Mesenchymal stem cell (in vitro differentiated cells and primary cell): Measurements from ENCODE around the gene CLTCL1.

ENCODE experiments used
- DNase-seq: peaks from one replicate; pipeline ENCODE4 v3.0.0-alpha.2; 2013
- H2AFZ ChIP-seq: one replicate; pipeline ENCODE4 v1.6.1; 2013; ENCODE audit warnings: low read depth, mild to moderate bottlenecking, control low read depth, inconsistent platforms, low read length, moderate library complexity
- H2AK5ac ChIP-seq: 2 replicates; pipeline ENCODE4 v1.6.1; 2013; ENCODE audit warnings: low read length, moderate library complexity, mild to moderate bottlenecking, inconsistent platforms; ENCODE audit not compliant: severe bottlenecking
- H2BK120ac ChIP-seq: one replicate; pipeline ENCODE4 v1.6.1; 2013; ENCODE audit warnings: low read depth, mild to moderate bottlenecking, inconsistent platforms, low read length, moderate library complexity
- H2BK12ac ChIP-seq, 2 experiments: one replicate each; pipeline ENCODE4 v1.6.1; 2013; ENCODE audit warnings: inconsistent platforms in 2 of 2, low read length in 2 of 2, mild to moderate bottlenecking in 2 of 2, moderate library complexity in 2 of 2, control low read depth in 1 of 2
- H2BK15ac ChIP-seq: one replicate; pipeline ENCODE4 v1.6.1; 2013; ENCODE audit warnings: mild to moderate bottlenecking, low read depth, inconsistent platforms; ENCODE audit not compliant: poor library complexity, severe bottlenecking
- H2BK5ac ChIP-seq: 2 replicates; pipeline ENCODE4 v1.6.1; 2013; ENCODE audit warnings: low read depth, mild to moderate bottlenecking, low read length, control low read depth, inconsistent platforms; ENCODE audit not compliant: poor library complexity, severe bottlenecking
- H3K14ac ChIP-seq, 2 experiments: one replicate each; pipeline ENCODE4 v1.6.1; 2013; ENCODE audit warnings: inconsistent platforms in 2 of 2, low read length in 2 of 2, control low read depth in 1 of 2, mild to moderate bottlenecking in 1 of 2, moderate library complexity in 1 of 2
- H3K18ac ChIP-seq, 2 experiments: one replicate each; pipeline ENCODE4 v1.6.1; 2013; ENCODE audit warnings: inconsistent platforms in 2 of 2, low read length in 2 of 2, control low read depth in 1 of 2, low read depth in 1 of 2, mild to moderate bottlenecking in 1 of 2
- H3K23ac ChIP-seq, 2 experiments: one replicate each; pipeline ENCODE4 v1.6.1; 2013; ENCODE audit warnings: inconsistent platforms in 2 of 2, low read length in 2 of 2, mild to moderate bottlenecking in 2 of 2, moderate library complexity in 2 of 2, control low read depth in 1 of 2
- H3K27ac ChIP-seq: 2 replicates; pipeline ENCODE4 v1.5.1; 2013; ENCODE audit warnings: mild to moderate bottlenecking, moderate library complexity, low read length, control low read depth, inconsistent platforms; ENCODE audit not compliant: poor library complexity, severe bottlenecking
- H3K27me3 ChIP-seq, 2 experiments: 2 replicates each; pipeline versions ENCODE4 v1.6.1 to v1.7.0; 2013; ENCODE audit warnings: low read length in 2 of 2, mild to moderate bottlenecking in 2 of 2, moderate library complexity in 2 of 2, control low read depth in 1 of 2, inconsistent platforms in 1 of 2; ENCODE audit not compliant: control insufficient read depth in 1 of 2, insufficient read depth in 1 of 2
- H3K36me3 ChIP-seq, 2 experiments: 2 replicates each; pipeline versions ENCODE4 v1.6.1 to v1.7.0; 2013; ENCODE audit warnings: low read length in 2 of 2, control low read depth in 1 of 2, inconsistent platforms in 1 of 2, low read depth in 1 of 2, mild to moderate bottlenecking in 1 of 2; ENCODE audit not compliant: insufficient read depth in 2 of 2, control insufficient read depth in 1 of 2
- H3K4ac ChIP-seq, 2 experiments: one replicate each; pipeline ENCODE4 v1.6.1; 2013; ENCODE audit warnings: inconsistent platforms in 2 of 2, low read length in 2 of 2, mild to moderate bottlenecking in 2 of 2, moderate library complexity in 2 of 2, control low read depth in 1 of 2, low read depth in 1 of 2
- H3K4me1 ChIP-seq: 2 replicates; pipeline ENCODE4 v1.6.1; 2013; ENCODE audit warnings: low read depth, low read length, control low read depth; ENCODE audit not compliant: control insufficient read depth, insufficient read depth
- H3K4me2 ChIP-seq: 2 replicates; pipeline ENCODE4 v1.6.1; 2013; ENCODE audit warnings: low read length, mild to moderate bottlenecking, inconsistent platforms; ENCODE audit not compliant: poor library complexity, severe bottlenecking
- H3K4me3 ChIP-seq, 2 experiments: 2 replicates each; pipeline versions ENCODE4 v1.5.1 to v1.7.0; 2013; ENCODE audit warnings: low read length in 2 of 2, mild to moderate bottlenecking in 2 of 2, control low read depth in 1 of 2, low read depth in 1 of 2; ENCODE audit not compliant: insufficient read depth in 1 of 2
- H3K79me1 ChIP-seq: replicated peaks from 2 replicates; pipeline ENCODE4 v1.6.1; 2013; ENCODE audit warnings: mild to moderate bottlenecking, control low read depth, low read length, inconsistent platforms; ENCODE audit not compliant: poor library complexity, severe bottlenecking
- H3K9ac ChIP-seq: 2 replicates; pipeline ENCODE4 v1.7.0; 2013; ENCODE audit warnings: mild to moderate bottlenecking, low read length, moderate library complexity
- H3K9me3 ChIP-seq: 2 replicates; pipeline ENCODE4 v1.7.0; 2013; ENCODE audit warnings: mild to moderate bottlenecking, low read length; ENCODE audit not compliant: control insufficient read depth
- H4K8ac ChIP-seq: one replicate; pipeline ENCODE4 v1.6.1; 2013; ENCODE audit warnings: inconsistent platforms, mild to moderate bottlenecking, low read length, moderate library complexity
- H4K91ac ChIP-seq: one replicate; pipeline ENCODE4 v1.6.1; 2013; ENCODE audit warnings: mild to moderate bottlenecking, low read length, inconsistent platforms
- WGBS: methylation state at CpG from one replicate; pipeline ENCODE4 v1.1.7; 2013; ENCODE audit warnings: mixed read lengths; 5-methylcytosine and 5-hydroxymethylcytosine counted together

CLTCL1 gene

GRCh38 chr22:19169002-19169946 lies 122.2 kb downstream of the CLTCL1 start:
- Histone ChIP-seq H4K91ac (no peak overlapping the region), H3K27ac (no peak overlapping the region), H3K79me1 (no peaks in the 10 kb centered on the region), H3K4me2 (peak overlapping the region; percentile 12), H2BK120ac (no peak overlapping the region), H3K23ac (no peak overlapping the region), H3K9ac (peak overlapping the region; percentile 80), H3K14ac (no peak overlapping the region), H4K8ac (peak overlapping the region; percentile 27), H3K4me1 (peaks cover 37% of the 10 kb centered on the region), H3K9me3 (no peaks in the 10 kb centered on the region), H2AFZ (peak overlapping the region; percentile 55), H3K36me3 (peaks cover 0 to 14% of the 10 kb centered on the region in 2 experiments), H3K4ac (no peak overlapping the region), H3K27me3 (peaks cover 37 to 38% of the 10 kb centered on the region in 2 experiments), H2BK12ac (no peak overlapping the region), H2BK5ac (no peak overlapping the region), H2AK5ac (no peak overlapping the region), H3K4me3 (peak overlapping the region in 1 of 2 experiments; percentile 65), H2BK15ac (no peak overlapping the region), H3K18ac (no peak overlapping the region)
- 15% methylated on average over 53 of the region's 58 CpGs for WGBS
- no peak for DNase-seq

- no peak overlapping the region for H4K91ac ChIP-seq
- peaks cover 37 to 38% of the 10 kb centered on the region in 2 experiments for H3K27me3 ChIP-seq
- no peak overlapping the region for H3K4me3 ChIP-seq
- no peak overlapping the region for H3K23ac ChIP-seq
- H3K18ac ChIP-seq = no peak overlapping the region
- H3K14ac ChIP-seq = no peak overlapping the region
- H2AFZ ChIP-seq = no peak overlapping the region
- H3K27ac ChIP-seq = no peak overlapping the region
- H2BK15ac ChIP-seq = peak overlapping the region; percentile 17
- no peak for DNase-seq
- no peaks in the 10 kb centered on the region for H3K9me3 ChIP-seq
- H3K4me2 ChIP-seq = no peak overlapping the region
- no peak overlapping the region for H2AK5ac ChIP-seq
- no peak overlapping the region for H2BK120ac ChIP-seq
- H3K4me1 ChIP-seq = peaks cover 28% of the 10 kb centered on the region
- H3K79me1 ChIP-seq = no peaks in the 10 kb centered on the region
- 83% methylated on average over 17 of the region's 17 CpGs for WGBS
- peaks cover 0 to 5% of the 10 kb centered on the region in 2 experiments for H3K36me3 ChIP-seq
- no peak overlapping the region for H3K9ac ChIP-seq
- no peak overlapping the region for H4K8ac ChIP-seq
- no peak overlapping the region for H3K4ac ChIP-seq
- no peak overlapping the region for H2BK12ac ChIP-seq
- H2BK5ac ChIP-seq = no peak overlapping the region
These were observed 123.2 kb downstream of the CLTCL1 start for GRCh38 chr22:19168088-19168890.

- WGBS = 85% methylated on average over 13 of the region's 13 CpGs
- H3K14ac ChIP-seq = no peak overlapping the region
- no peak overlapping the region for H2BK5ac ChIP-seq
- no peak overlapping the region for H3K9ac ChIP-seq
- no peaks in the 10 kb centered on the region for H3K36me3 ChIP-seq
- H4K91ac ChIP-seq = no peak overlapping the region
- no peak overlapping the region for H3K27ac ChIP-seq
- H2BK120ac ChIP-seq = no peak overlapping the region
- no peak overlapping the region for H2BK12ac ChIP-seq
- DNase-seq = no peak
- H3K4ac ChIP-seq = no peak overlapping the region
- H3K4me3 ChIP-seq = no peak overlapping the region
- no peak overlapping the region for H2AFZ ChIP-seq
- H3K23ac ChIP-seq = no peak overlapping the region
- no peak overlapping the region for H4K8ac ChIP-seq
- H3K79me1 ChIP-seq = no peaks in the 10 kb centered on the region
- no peak overlapping the region for H3K4me2 ChIP-seq
- H2BK15ac ChIP-seq = no peak overlapping the region
- H2AK5ac ChIP-seq = no peak overlapping the region
- peaks cover 18% of the 10 kb centered on the region for H3K4me1 ChIP-seq
- H3K18ac ChIP-seq = no peak overlapping the region
- H3K27me3 ChIP-seq = peaks cover 42% of the 10 kb centered on the region in 2 experiments
- no peaks in the 10 kb centered on the region for H3K9me3 ChIP-seq
These were observed 124.2 kb downstream of the CLTCL1 start for GRCh38 chr22:19167106-19167869.
